CD4-positive, alpha-beta T cell (primary cell): ENCODE data around the gene PACSIN1. TPM values are rescaled to one million over a fixed set of nuclear protein-coding genes. Genes with fewer than 3 reads are reported as not detected.

Experiments
- ATAC-seq: fragments of 200-7000 bp; cut with Tn5 transposase; one replicate; pipeline ENCODE4 v1.10.0; 2022; ENCODE audit warnings: mild to moderate bottlenecking; ENCODE audit not compliant: poor library complexity
- CTCF ChIA-PET: fragments of 350-600 bp; sonication (Branson Sonifier 250); formaldehyde crosslinking; loops from one replicate; lab custom pipeline; 2021; ENCODE audit warnings: antibody characterized with exemption, inconsistent platforms; lab: Charles Lee
- POLR2A ChIA-PET: fragments of 350-600 bp; sonication (Branson Sonifier 250); formaldehyde crosslinking; loops from one replicate; lab custom pipeline; 2021; ENCODE audit warnings: antibody characterized with exemption, inconsistent platforms; lab: Charles Lee
- DNase-seq, 14 experiments: peaks; one replicate each; pipeline ENCODE4 v3.0.0-alpha.2; 2013 to 2020; ENCODE audit warnings: mixed read lengths in 2 of 14
- H3K27ac ChIP-seq, 2 donors: one replicate each; pipeline versions ENCODE4 v1.5.1 to v1.7.0; 2013; ENCODE audit warnings: low read length in 2 of 2, low read depth in 1 of 2, mild to moderate bottlenecking in 1 of 2
- H3K27me3 ChIP-seq, 2 experiments: 1 replicate in 1 of 2; 2 replicates in 1 of 2; pipeline versions ENCODE4 v1.6.1 to v1.7.0; 2013; ENCODE audit warnings: low read length in 2 of 2, control low read depth in 1 of 2, mild to moderate bottlenecking in 1 of 2, moderate library complexity in 1 of 2; ENCODE audit not compliant: insufficient read depth in 2 of 2, control insufficient read depth in 1 of 2
- H3K36me3 ChIP-seq: one replicate; pipeline ENCODE4 v1.6.1; 2013; ENCODE audit warnings: low read length, control low read depth; ENCODE audit not compliant: insufficient read depth
- H3K4me1 ChIP-seq: one replicate; pipeline ENCODE4 v1.6.1; 2013; ENCODE audit warnings: low read length, control low read depth; ENCODE audit not compliant: insufficient read depth
- H3K4me3 ChIP-seq: one replicate; pipeline ENCODE4 v1.5.1; 2013; ENCODE audit warnings: mild to moderate bottlenecking, low read length, moderate library complexity
- H3K9me3 ChIP-seq, 2 experiments: 1 replicate in 1 of 2; 2 replicates in 1 of 2; pipeline versions ENCODE4 v1.6.1 to v1.7.0; 2013; ENCODE audit warnings: low read length in 2 of 2, mild to moderate bottlenecking in 2 of 2, control low read depth in 1 of 2, moderate library complexity in 1 of 2; ENCODE audit not compliant: control insufficient read depth in 1 of 2, insufficient read depth in 1 of 2
- H3K27ac Mint-ChIP-seq: one replicate; pipeline ENCODE4 v1.8.0; 2020; ENCODE audit warnings: mixed read lengths
- H3K27me3 Mint-ChIP-seq: one replicate; pipeline ENCODE4 v1.8.0; 2021; ENCODE audit warnings: mixed read lengths
- H3K36me3 Mint-ChIP-seq: one replicate; pipeline ENCODE4 v1.8.0; 2021; ENCODE audit warnings: low read depth, mixed read lengths
- H3K4me1 Mint-ChIP-seq: one replicate; pipeline ENCODE4 v1.8.0; 2021; ENCODE audit warnings: low read depth, mixed read lengths
- H3K4me3 Mint-ChIP-seq: one replicate; pipeline ENCODE4 v1.8.0; 2020; ENCODE audit warnings: mild to moderate bottlenecking, mixed read lengths
- H3K9me3 Mint-ChIP-seq: one replicate; pipeline ENCODE4 v1.8.0; 2020; ENCODE audit warnings: mixed read lengths
- CTCF ChIP-seq: fragments of 200-600 bp; IDR thresholded peaks from one replicate; pipeline ENCODE4 v1.8.0; 2022; ENCODE audit warnings: antibody characterized with exemption, mild to moderate bottlenecking
- intact Hi-C, 2 experiments: fragments of 100-400 bp; cut with DNase I in 1 of 2; cut with micrococcal nuclease in 1 of 2; formaldehyde crosslinking; loops; one replicate each; pipeline versions ENCODE4 v1.15.1 to v1.9.0; 2023 to 2025; cut with DNase I, micrococcal nuclease
- total RNA-seq, 174 experiments: library from RNA in 2 of 174; stranded (reverse) in 2 of 174; gene quantifications; one replicate each; pipeline ENCODE4 v1.2.3 and lab custom pipeline; 2021 to 2026

PACSIN1 gene
- total RNA-seq, 2 experiments from 2014 or later, result 1.3 to 1.4 TPM

- no peak for DNase-seq
- Histone ChIP-seq H3K9me3 (peaks cover 0 to 4% of the 10 kb centered on the region in 2 experiments), H3K36me3 (no peaks in the 10 kb centered on the region), H3K4me1 (no peaks in the 10 kb centered on the region), H3K27ac (no peak overlapping the region), H3K4me3 (no peak overlapping the region), H3K27me3 (no peaks in the 10 kb centered on the region)
- intact Hi-C loops, result no loop called here
- H3K36me3 Mint-ChIP-seq, result no peaks in the 10 kb centered on the region
- no peak overlapping the region for H3K4me3 Mint-ChIP-seq
- ChIA-PET POLR2A (no interaction called here), CTCF (interaction anchor here (0.7 kb wide), 1 partner anchor 789 kb away, joined by 4 read pairs; no protein-coding TSS in a partner anchor)
- no peak for ATAC-seq
- no peak for TF ChIP-seq CTCF
- H3K9me3 Mint-ChIP-seq, result no peaks in the 10 kb centered on the region
- no peaks in the 10 kb centered on the region for H3K4me1 Mint-ChIP-seq
- H3K27ac Mint-ChIP-seq, result no peak overlapping the region
- peaks cover 4% of the 10 kb centered on the region for H3K27me3 Mint-ChIP-seq
Observed at GRCh38 chr6:34473967-34474366, 8.1 kb downstream of the PACSIN1 start.

GRCh38 chr6:34474754-34475153, 8.9 kb downstream of the PACSIN1 start:
- Histone ChIP-seq H3K27me3 (no peaks in the 10 kb centered on the region), H3K4me1 (no peaks in the 10 kb centered on the region), H3K27ac (no peak overlapping the region), H3K4me3 (no peak overlapping the region), H3K9me3 (peaks cover 0 to 4% of the 10 kb centered on the region in 2 experiments), H3K36me3 (no peaks in the 10 kb centered on the region)
- CTCF ChIA-PET, result interaction anchor here (0.7 kb wide), 1 partner anchor 789 kb away, joined by 4 read pairs; no protein-coding TSS in a partner anchor
- Mint-ChIP-seq H3K4me3 (no peak overlapping the region), H3K36me3 (no peaks in the 10 kb centered on the region), H3K27ac (no peak overlapping the region), H3K4me1 (no peaks in the 10 kb centered on the region), H3K27me3 (no peaks in the 10 kb centered on the region), H3K9me3 (no peaks in the 10 kb centered on the region)
- POLR2A ChIA-PET, result no interaction called here
- no peak for TF ChIP-seq CTCF
- no peak for DNase-seq
- ATAC-seq, result no peak
- intact Hi-C loops, result no loop called here

DNA sequence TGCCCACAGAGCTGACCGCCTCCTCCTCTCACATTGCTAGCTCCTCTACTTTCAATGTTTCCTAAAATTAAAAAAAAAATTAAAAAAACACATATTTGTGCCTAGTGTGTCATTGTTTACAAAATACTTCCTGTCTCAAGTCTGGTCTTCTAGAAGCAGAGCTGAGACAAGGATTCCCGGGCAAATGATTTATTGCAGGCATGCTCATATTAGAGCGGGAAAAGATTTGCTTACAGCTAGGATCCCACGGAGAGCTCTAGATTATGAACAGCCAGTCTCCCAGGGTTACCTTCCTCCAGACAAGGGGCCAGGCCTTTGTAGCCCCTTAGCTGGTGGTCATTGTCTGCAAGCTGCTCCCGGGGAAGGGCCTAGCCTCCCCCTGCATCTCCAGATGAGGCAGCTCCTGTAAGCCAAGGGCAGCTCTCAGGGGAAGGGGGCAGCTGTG, 9.4 kb downstream of the PACSIN1 start:
- no peaks in the 10 kb centered on the region for H3K9me3 Mint-ChIP-seq
- DNase-seq (no peak), ATAC-seq (no peak)
- no peak overlapping the region for H3K27ac Mint-ChIP-seq
- ChIA-PET POLR2A (no interaction called here), CTCF (interaction anchor here (1.5 kb wide), 1 partner anchor 15 kb away, joined by 5 read pairs; no protein-coding TSS in a partner anchor)
- H3K27ac ChIP-seq, result no peak overlapping the region
- no peaks in the 10 kb centered on the region for H3K4me1 ChIP-seq
- intact Hi-C loops, result no loop called here
- no peak overlapping the region for H3K4me3 Mint-ChIP-seq
- peaks cover 0 to 4% of the 10 kb centered on the region in 2 experiments for H3K9me3 ChIP-seq
- H3K36me3 Mint-ChIP-seq, result no peaks in the 10 kb centered on the region
- no peaks in the 10 kb centered on the region for H3K36me3 ChIP-seq
- H3K27me3 ChIP-seq, result no peaks in the 10 kb centered on the region
- H3K4me3 ChIP-seq, result no peak overlapping the region
- no peaks in the 10 kb centered on the region for H3K27me3 Mint-ChIP-seq
- no peaks in the 10 kb centered on the region for H3K4me1 Mint-ChIP-seq
- TF ChIP-seq CTCF, result no peak
